Activated CD8-positive, alpha-beta T cell treated with anti-CD3 and anti-CD28 coated beads for 36 hours (primary cell): ENCODE measurements around the gene ZBTB44. TPM values are rescaled to one million over a fixed set of nuclear protein-coding genes. Genes with fewer than 3 reads are reported as not detected.
"Not testable (repeated sequence)": the region's sequence is repeated elsewhere in the genome, so short reads cannot be mapped to it uniquely, and the experiment has no call there.

ENCODE experiments used
- ATAC-seq: fragments of 200-7000 bp; cut with Tn5 transposase; one replicate; pipeline ENCODE4 v1.10.0; 2021; ENCODE audit warnings: mild to moderate bottlenecking, moderate library complexity
- CTCF ChIA-PET: fragments of 350-600 bp; sonication (Branson Sonifier 250); formaldehyde crosslinking; loops from one replicate; lab custom pipeline; 2021; ENCODE audit warnings: antibody characterized with exemption; lab: Charles Lee
- POLR2A ChIA-PET: fragments of 350-600 bp; sonication (Branson Sonifier 250); formaldehyde crosslinking; loops from one replicate; lab custom pipeline; 2021; ENCODE audit warnings: antibody characterized with exemption; lab: Charles Lee
- DNase-seq: peaks from one replicate; pipeline ENCODE4 v3.0.0-alpha.2; 2020
- H3K27ac Mint-ChIP-seq: one replicate; pipeline ENCODE4 v1.8.0; 2021; ENCODE audit warnings: mild to moderate bottlenecking, mixed read lengths
- H3K27me3 Mint-ChIP-seq: one replicate; pipeline ENCODE4 v1.8.0; 2021; ENCODE audit warnings: mixed read lengths
- H3K36me3 Mint-ChIP-seq: one replicate; pipeline ENCODE4 v1.8.0; 2021; ENCODE audit warnings: low read depth, mixed read lengths
- H3K4me1 Mint-ChIP-seq: one replicate; pipeline ENCODE4 v1.8.0; 2021; ENCODE audit warnings: low read depth, mixed read lengths
- H3K4me3 Mint-ChIP-seq: one replicate; pipeline ENCODE4 v1.8.0; 2021; ENCODE audit warnings: mild to moderate bottlenecking, moderate library complexity, mixed read lengths
- H3K9me3 Mint-ChIP-seq: one replicate; pipeline ENCODE4 v1.8.0; 2021; ENCODE audit warnings: mixed read lengths
- intact Hi-C: fragments of 100-400 bp; cut with micrococcal nuclease; formaldehyde crosslinking; loops from one replicate; pipeline ENCODE4 v1.10.0; 2022
- total RNA-seq, 2 experiments: library from RNA; stranded (reverse); gene quantifications; one replicate each; pipeline ENCODE4 v1.2.3, GENCODE V29; 2021
- TF ChIP-seq, protein P1 (sequence below): fragments of 200-600 bp; IDR thresholded peaks from one replicate; pipeline ENCODE4 v1.8.0; 2022; ENCODE audit warnings: antibody characterized with exemption, mild to moderate bottlenecking

Gene ZBTB44
- total RNA-seq, 2 experiments from 2014 or later: 43.0 to 43.7 TPM

DNA sequence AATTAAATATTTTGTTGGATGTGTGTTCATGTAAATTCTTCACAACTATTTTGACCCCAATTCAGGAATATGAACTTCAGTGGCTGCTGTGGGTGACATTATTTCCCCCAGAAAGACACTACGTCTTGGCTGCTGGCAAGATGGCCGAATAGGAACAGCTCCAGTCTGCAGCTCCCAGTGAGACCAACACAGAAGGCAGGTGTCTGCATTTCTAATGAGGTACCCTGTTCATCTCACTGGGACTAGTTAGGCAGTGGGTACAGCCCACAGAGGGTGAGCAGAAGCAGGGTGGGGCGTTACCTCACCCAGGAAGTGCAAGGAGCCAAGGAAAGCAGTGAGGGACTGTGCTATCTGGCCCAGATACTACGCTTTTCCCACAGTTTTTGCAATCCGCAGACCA is 65.3 kb downstream of the ZBTB44 start:
- Mint-ChIP-seq H3K4me1 (peaks cover 40% of the 10 kb centered on the region), H3K4me3 (no peak overlapping the region), H3K9me3 (peaks cover 14% of the 10 kb centered on the region), H3K36me3 (peaks cover 49% of the 10 kb centered on the region), H3K27me3 (no peaks in the 10 kb centered on the region), H3K27ac (no peak overlapping the region)
- POLR2A ChIA-PET: no interaction called here
- intact Hi-C loops: no loop called here
- ATAC-seq: no peak
- CTCF ChIA-PET: no interaction called here
- TF ChIP-seq, protein P1, sequence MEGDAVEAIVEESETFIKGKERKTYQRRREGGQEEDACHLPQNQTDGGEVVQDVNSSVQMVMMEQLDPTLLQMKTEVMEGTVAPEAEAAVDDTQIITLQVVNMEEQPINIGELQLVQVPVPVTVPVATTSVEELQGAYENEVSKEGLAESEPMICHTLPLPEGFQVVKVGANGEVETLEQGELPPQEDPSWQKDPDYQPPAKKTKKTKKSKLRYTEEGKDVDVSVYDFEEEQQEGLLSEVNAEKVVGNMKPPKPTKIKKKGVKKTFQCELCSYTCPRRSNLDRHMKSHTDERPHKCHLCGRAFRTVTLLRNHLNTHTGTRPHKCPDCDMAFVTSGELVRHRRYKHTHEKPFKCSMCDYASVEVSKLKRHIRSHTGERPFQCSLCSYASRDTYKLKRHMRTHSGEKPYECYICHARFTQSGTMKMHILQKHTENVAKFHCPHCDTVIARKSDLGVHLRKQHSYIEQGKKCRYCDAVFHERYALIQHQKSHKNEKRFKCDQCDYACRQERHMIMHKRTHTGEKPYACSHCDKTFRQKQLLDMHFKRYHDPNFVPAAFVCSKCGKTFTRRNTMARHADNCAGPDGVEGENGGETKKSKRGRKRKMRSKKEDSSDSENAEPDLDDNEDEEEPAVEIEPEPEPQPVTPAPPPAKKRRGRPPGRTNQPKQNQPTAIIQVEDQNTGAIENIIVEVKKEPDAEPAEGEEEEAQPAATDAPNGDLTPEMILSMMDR: no peak
- DNase-seq: no peak

DNA sequence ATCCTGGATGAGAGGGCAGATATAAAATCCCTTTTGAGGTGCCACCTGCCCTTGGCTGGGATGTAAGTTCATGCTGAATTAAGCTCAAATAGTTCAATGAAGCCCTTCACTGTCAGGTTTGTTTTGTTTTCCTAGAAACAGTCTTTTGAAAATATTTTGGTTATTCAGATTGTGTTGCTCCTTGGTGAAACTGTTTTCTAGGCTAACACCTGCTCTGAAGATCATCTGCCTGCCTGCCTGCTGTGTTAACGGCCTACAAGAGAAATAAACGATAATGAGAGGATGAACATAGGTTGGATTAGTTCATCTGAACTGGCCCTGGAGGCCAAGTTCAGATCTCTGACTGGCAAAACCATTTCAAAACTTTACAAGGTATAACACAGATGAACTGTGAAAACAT is 67.4 kb downstream of the ZBTB44 start:
- H3K4me1 Mint-ChIP-seq: peaks cover 46% of the 10 kb centered on the region
- no peaks in the 10 kb centered on the region for H3K27me3 Mint-ChIP-seq
- H3K4me3 Mint-ChIP-seq: no peak overlapping the region
- H3K9me3 Mint-ChIP-seq: peaks cover 7% of the 10 kb centered on the region
- H3K27ac Mint-ChIP-seq: no peak overlapping the region
- CTCF ChIA-PET: no interaction called here
- TF ChIP-seq, protein P1: no peak
- POLR2A ChIA-PET: no interaction called here
- intact Hi-C loops: no loop called here
- DNase-seq (no peak), ATAC-seq (no peak)
- peaks cover 34% of the 10 kb centered on the region for H3K36me3 Mint-ChIP-seq

DNA sequence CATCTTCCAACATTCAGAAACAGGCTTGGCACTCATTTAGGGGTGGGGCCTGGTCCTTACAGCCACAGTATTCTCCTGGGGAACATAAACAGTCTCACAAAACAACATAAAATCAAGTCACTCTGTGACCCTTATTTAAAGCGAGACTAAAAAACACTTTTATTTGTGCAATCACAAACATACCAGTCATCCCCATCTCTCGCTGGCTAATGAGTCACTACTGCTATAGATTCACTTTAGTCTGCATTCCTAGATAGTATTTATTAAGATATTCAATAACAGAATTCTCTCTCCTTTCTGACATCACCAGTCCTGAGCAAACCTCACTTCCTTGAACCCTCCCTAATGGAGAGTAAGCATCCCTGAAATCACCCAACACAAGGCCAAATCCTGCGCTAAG is 68.0 kb downstream of the ZBTB44 start:
- Mint-ChIP-seq H3K4me1 (peaks cover 41% of the 10 kb centered on the region), H3K9me3 (peaks cover 2% of the 10 kb centered on the region), H3K36me3 (peaks cover 28% of the 10 kb centered on the region), H3K27me3 (no peaks in the 10 kb centered on the region), H3K4me3 (no peak overlapping the region), H3K27ac (no peak overlapping the region)
- DNase-seq (no peak), ATAC-seq (no peak)
- intact Hi-C loops: no loop called here
- CTCF ChIA-PET: no interaction called here
- POLR2A ChIA-PET: no interaction called here
- TF ChIP-seq, protein P1: no peak

DNA sequence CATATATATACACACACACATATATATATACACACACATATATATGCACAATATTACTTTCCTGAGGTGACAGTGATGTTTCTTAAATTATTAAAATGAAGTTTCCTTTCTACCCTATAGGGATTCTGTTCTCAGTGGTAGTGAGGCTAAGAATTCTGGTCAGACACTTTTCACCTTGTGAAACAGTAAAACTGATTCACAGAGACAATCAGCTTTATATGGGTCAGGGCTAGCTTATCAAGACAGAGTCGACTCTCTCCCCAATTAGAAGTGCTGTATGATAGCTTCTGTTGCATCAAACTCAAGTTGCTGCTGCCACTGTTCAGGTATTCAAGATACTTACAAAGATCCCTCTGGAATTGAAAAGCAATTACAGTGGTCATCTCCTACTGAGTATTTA is 68.4 kb downstream of the ZBTB44 start:
- POLR2A ChIA-PET: no interaction called here
- ATAC-seq (no peak), DNase-seq (no peak)
- Mint-ChIP-seq H3K36me3 (peaks cover 25% of the 10 kb centered on the region), H3K9me3 (no peaks in the 10 kb centered on the region), H3K27ac (no peak overlapping the region), H3K4me3 (no peak overlapping the region), H3K4me1 (peaks cover 41% of the 10 kb centered on the region), H3K27me3 (no peaks in the 10 kb centered on the region)
- intact Hi-C loops: no loop called here
- TF ChIP-seq, protein P1: no peak
- CTCF ChIA-PET: interaction anchor here (0.7 kb wide), 1 partner anchor 34 kb away, joined by 3 read pairs; no protein-coding TSS in a partner anchor

DNA sequence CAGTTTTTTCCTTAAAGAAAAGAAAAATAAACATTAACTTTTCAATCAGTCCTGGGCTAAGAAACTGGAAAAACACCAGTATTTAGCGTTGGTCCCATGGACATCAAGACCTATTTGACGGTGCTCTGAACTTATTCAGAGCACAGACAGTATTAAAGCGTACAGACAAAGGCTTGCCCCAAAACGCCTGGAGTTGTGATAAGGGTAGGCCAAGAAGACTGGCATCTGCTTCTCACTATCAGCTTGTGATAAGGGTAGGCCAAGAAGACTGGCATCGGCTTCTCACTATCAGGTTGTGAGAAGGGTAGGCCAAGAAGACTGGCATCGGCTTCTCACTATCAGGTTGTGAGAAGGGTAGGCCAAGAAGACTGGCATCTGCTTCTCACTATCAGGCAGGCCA is 69.3 kb downstream of the ZBTB44 start:
- intact Hi-C loops, POLR2A ChIA-PET, H3K4me3 Mint-ChIP-seq, H3K9me3 Mint-ChIP-seq, ATAC-seq, H3K27ac Mint-ChIP-seq, DNase-seq, H3K27me3 Mint-ChIP-seq, CTCF ChIA-PET: not testable (repeated sequence)
- Mint-ChIP-seq H3K36me3 (peaks cover 17% of the 10 kb centered on the region), H3K4me1 (peaks cover 33% of the 10 kb centered on the region)

DNA sequence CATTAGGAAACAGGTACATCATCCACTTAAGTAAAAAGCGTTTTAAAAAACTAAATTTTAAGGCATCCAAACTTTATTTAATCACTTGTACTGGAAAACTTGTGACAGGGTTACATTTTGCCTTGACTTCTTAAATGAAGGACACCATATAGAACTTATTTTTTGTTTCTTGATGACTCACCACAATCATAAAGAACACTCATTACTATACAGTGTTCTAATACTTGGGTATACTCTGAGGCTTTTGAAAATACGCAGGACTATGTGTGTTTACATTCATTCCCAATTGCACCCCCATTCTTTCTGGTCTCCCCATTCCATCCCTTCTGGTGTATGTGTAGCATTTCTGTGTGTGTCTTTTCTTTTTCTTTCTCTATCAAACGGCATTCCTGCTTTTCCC is 69.9 kb downstream of the ZBTB44 start:
- intact Hi-C loops: no loop called here
- Mint-ChIP-seq H3K27me3 (no peaks in the 10 kb centered on the region), H3K9me3 (no peaks in the 10 kb centered on the region), H3K27ac (no peak overlapping the region), H3K36me3 (peaks cover 15% of the 10 kb centered on the region), H3K4me3 (no peak overlapping the region), H3K4me1 (peaks cover 33% of the 10 kb centered on the region)
- TF ChIP-seq, protein P1: no peak
- DNase-seq: no peak
- CTCF ChIA-PET: no interaction called here
- ATAC-seq: no peak
- POLR2A ChIA-PET: no interaction called here
